ENCODE results near the gene DPP4. TPM values are rescaled to one million over a fixed set of nuclear protein-coding genes. Genes with fewer than 3 reads are reported as not detected.

DPP4 gene
- total and polyA plus RNA-seq, 2 experiments from 2014 or later: 1.5 to 2.8 TPM

GRCh38 chr2:162106746-162107145, 32.7 kb upstream of the DPP4 start:
- no peaks in the 10 kb centered on the region for H3K27me3 ChIP-seq (ENCODE audit: insufficient read depth)
- no peak overlapping the region for H2AFZ ChIP-seq
- no peak overlapping the region for H3K4me3 ChIP-seq
- no peaks in the 10 kb centered on the region for H3F3A ChIP-seq (replicated peaks; ENCODE audit: low read depth)
- Mint-ChIP-seq H3K9me3 (no peaks in the 10 kb centered on the region; the same call in 2 of the 3 replicates), H3K4me3 (no peak overlapping the region), H3K4me1 (no peaks in the 10 kb centered on the region), H3K36me3 (ENCODE audit: low read depth) (no peaks in the 10 kb centered on the region), H3K27me3 (ENCODE audit: insufficient read depth, low read depth, poor library complexity) (no peaks in the 10 kb centered on the region), H3K27ac (no peak overlapping the region)
- no peaks in the 10 kb centered on the region for H4K20me1 ChIP-seq (replicated peaks; ENCODE audit: insufficient read depth)
- no peaks in the 10 kb centered on the region for H3K36me3 ChIP-seq (ENCODE audit: insufficient read depth)
- TF ChIP-seq CREB1 (CRISPR knock-in tag; IDR thresholded peaks at IDR 0.05; ENCODE audit: low read depth) (no peak), EZH2 (IDR thresholded peaks at IDR 0.05; ENCODE audit: low read depth, unreplicated experiment) (no peak), EZH2phosphoT487 (IDR thresholded peaks at IDR 0.05; ENCODE audit: unreplicated experiment) (no peak), POLR2AphosphoS5 (IDR thresholded peaks at IDR 0.05; ENCODE audit: low read depth) (no peak), STAT1 (IDR thresholded peaks at IDR 0.05; ENCODE audit: unreplicated experiment) (no peak), NANOG (IDR thresholded peaks at IDR 0.05; ENCODE audit: borderline replicate concordance) (no peak), ZNF331 (CRISPR knock-in tag; IDR thresholded peaks at IDR 0.05; ENCODE audit: low read depth) (no peak), ZNF114 (CRISPR knock-in tag; IDR thresholded peaks at IDR 0.05) (no peak), REST (IDR thresholded peaks at IDR 0.05; ENCODE audit: unreplicated experiment) (no peak), JUNB (IDR thresholded peaks at IDR 0.05; ENCODE audit: unreplicated experiment) (no peak), ETS1 (IDR thresholded peaks at IDR 0.05) (no peak)
- TF ChIP-seq, protein P1, sequence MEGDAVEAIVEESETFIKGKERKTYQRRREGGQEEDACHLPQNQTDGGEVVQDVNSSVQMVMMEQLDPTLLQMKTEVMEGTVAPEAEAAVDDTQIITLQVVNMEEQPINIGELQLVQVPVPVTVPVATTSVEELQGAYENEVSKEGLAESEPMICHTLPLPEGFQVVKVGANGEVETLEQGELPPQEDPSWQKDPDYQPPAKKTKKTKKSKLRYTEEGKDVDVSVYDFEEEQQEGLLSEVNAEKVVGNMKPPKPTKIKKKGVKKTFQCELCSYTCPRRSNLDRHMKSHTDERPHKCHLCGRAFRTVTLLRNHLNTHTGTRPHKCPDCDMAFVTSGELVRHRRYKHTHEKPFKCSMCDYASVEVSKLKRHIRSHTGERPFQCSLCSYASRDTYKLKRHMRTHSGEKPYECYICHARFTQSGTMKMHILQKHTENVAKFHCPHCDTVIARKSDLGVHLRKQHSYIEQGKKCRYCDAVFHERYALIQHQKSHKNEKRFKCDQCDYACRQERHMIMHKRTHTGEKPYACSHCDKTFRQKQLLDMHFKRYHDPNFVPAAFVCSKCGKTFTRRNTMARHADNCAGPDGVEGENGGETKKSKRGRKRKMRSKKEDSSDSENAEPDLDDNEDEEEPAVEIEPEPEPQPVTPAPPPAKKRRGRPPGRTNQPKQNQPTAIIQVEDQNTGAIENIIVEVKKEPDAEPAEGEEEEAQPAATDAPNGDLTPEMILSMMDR (conservative IDR thresholded peaks at IDR 0.05; ENCODE audit: low read depth in 2 of 2): no peak
- TF ChIP-seq, protein P2, sequence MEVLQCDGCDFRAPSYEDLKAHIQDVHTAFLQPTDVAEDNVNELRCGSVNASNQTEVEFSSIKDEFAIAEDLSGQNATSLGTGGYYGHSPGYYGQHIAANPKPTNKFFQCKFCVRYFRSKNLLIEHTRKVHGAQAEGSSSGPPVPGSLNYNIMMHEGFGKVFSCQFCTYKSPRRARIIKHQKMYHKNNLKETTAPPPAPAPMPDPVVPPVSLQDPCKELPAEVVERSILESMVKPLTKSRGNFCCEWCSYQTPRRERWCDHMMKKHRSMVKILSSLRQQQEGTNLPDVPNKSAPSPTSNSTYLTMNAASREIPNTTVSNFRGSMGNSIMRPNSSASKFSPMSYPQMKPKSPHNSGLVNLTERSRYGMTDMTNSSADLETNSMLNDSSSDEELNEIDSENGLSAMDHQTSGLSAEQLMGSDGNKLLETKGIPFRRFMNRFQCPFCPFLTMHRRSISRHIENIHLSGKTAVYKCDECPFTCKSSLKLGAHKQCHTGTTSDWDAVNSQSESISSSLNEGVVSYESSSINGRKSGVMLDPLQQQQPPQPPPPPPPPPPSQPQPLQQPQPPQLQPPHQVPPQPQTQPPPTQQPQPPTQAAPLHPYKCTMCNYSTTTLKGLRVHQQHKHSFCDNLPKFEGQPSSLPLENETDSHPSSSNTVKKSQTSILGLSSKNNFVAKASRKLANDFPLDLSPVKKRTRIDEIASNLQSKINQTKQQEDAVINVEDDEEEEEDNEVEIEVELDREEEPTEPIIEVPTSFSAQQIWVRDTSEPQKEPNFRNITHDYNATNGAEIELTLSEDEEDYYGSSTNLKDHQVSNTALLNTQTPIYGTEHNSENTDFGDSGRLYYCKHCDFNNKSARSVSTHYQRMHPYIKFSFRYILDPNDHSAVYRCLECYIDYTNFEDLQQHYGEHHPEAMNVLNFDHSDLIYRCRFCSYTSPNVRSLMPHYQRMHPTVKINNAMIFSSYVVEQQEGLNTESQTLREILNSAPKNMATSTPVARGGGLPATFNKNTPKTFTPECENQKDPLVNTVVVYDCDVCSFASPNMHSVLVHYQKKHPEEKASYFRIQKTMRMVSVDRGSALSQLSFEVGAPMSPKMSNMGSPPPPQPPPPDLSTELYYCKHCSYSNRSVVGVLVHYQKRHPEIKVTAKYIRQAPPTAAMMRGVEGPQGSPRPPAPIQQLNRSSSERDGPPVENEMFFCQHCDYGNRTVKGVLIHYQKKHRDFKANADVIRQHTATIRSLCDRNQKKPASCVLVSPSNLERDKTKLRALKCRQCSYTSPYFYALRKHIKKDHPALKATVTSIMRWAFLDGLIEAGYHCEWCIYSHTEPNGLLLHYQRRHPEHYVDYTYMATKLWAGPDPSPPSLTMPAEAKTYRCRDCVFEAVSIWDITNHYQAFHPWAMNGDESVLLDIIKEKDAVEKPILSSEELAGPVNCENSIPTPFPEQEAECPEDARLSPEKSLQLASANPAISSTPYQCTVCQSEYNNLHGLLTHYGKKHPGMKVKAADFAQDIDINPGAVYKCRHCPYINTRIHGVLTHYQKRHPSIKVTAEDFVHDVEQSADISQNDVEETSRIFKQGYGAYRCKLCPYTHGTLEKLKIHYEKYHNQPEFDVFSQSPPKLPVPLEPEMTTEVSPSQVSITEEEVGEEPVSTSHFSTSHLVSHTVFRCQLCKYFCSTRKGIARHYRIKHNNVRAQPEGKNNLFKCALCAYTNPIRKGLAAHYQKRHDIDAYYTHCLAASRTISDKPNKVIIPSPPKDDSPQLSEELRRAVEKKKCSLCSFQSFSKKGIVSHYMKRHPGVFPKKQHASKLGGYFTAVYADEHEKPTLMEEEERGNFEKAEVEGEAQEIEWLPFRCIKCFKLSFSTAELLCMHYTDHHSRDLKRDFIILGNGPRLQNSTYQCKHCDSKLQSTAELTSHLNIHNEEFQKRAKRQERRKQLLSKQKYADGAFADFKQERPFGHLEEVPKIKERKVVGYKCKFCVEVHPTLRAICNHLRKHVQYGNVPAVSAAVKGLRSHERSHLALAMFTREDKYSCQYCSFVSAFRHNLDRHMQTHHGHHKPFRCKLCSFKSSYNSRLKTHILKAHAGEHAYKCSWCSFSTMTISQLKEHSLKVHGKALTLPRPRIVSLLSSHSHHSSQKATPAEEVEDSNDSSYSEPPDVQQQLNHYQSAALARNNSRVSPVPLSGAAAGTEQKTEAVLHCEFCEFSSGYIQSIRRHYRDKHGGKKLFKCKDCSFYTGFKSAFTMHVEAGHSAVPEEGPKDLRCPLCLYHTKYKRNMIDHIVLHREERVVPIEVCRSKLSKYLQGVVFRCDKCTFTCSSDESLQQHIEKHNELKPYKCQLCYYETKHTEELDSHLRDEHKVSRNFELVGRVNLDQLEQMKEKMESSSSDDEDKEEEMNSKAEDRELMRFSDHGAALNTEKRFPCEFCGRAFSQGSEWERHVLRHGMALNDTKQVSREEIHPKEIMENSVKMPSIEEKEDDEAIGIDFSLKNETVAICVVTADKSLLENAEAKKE (CRISPR knock-in tag; IDR thresholded peaks at IDR 0.05): no peak
- H3K4me1 ChIP-seq (ENCODE audit: insufficient read depth): no peaks in the 10 kb centered on the region
- no peaks in the 10 kb centered on the region for H3K9me2 ChIP-seq (ENCODE audit: insufficient read depth)
- no peak overlapping the region for H3K4me2 ChIP-seq
- ATAC-seq (no peak), DNase-seq (ENCODE audit: low spot score) (no peak)
- H3K27ac ChIP-seq (ENCODE audit: low read depth): no peak overlapping the region
- no peaks in the 10 kb centered on the region for H3K79me2 ChIP-seq (replicated peaks; ENCODE audit: insufficient read depth)

Measured in GM23338 (cell line).